GM19025 (cell line): ENCODE results near the gene POTEB.
"Not testable (repeated sequence)": the region's sequence is repeated elsewhere in the genome, so short reads cannot be mapped to it uniquely, and the experiment has no call there.

Experiments used
- ATAC-seq: cut with Tn5 transposase; IDR thresholded peaks from one replicate; pipeline ENCODE4 v1.9.1; 2021; ENCODE audit warnings: mild to moderate bottlenecking, low read depth, moderate library complexity; ENCODE audit not compliant: unreplicated experiment

The POTEB gene

DNA sequence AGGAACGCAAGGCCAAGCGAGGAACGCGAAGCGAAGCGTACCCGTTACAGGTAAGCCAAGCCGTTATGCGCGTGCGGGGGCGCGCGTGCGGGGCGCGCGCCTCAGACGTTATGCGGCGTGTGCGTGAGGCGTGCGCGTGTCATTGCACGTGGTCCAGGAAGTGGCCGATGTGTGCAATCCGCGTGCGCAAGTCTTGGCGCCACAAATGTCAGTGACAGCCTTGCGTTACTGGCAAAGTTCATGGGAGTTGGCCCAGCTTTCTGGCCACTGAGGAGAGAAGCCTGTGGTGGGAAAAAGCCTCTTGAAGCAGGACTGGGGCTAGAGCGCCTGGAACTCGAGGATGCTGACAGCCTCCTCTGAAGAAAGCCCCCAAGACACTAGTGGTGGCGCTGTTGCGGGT, at the start of gene POTEB:
TSS of gene POTEB (minus strand) at position 101 of the 400 bp plus-strand sequence. CDS start 489 bp downstream, outside the sequence.
- ATAC-seq: not testable (repeated sequence)

GRCh38 chr15:21890955-21891354, 13.4 kb upstream of the POTEB start:
- not testable (repeated sequence) for ATAC-seq

- ATAC-seq: not testable (repeated sequence)
Measured at GRCh38 chr15:21889542-21889941, 12.0 kb upstream of the POTEB start.

DNA sequence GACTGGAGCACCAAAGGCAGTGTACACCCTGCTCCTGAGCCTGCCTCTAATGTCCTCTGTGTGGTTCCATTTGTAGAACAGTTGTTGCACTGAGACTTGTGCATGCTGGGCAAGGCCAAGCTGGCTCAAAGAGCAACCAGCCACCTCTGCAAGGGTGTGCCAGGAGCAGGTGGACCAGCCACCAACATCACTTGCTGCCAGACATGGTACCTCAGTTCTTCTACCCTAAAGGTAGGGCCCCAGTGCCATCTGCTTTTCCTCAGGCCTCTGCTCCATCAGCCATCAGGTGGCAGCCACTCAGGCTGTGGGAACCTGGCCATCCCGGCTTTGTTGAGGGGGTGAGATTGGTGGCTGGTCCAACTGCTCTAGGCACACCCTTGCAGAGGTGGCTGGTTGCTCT, 38.7 kb downstream of the POTEB start:
- ATAC-seq: not testable (repeated sequence)
